GM23338 (cell line): ENCODE results near the gene TEX14. TPM values are rescaled to one million over a fixed set of nuclear protein-coding genes. Genes with fewer than 3 reads are reported as not detected.

Experiments
- ATAC-seq: fragments of 200-7000 bp; cut with Tn5 transposase; 3 replicates; pipeline ENCODE4 v1.9.1; 2020
- DNase-seq: peaks from one replicate; pipeline ENCODE4 v3.0.0-alpha.2; 2015; ENCODE audit warnings: low spot score
- H2AFZ ChIP-seq: fragments of 200-600 bp; sonication (generic); 2 replicates; pipeline ENCODE4 v1.8.0; 2016; ENCODE audit warnings: antibody characterized with exemption, mild to moderate bottlenecking, moderate library complexity
- H3F3A ChIP-seq: fragments of 200-600 bp; sonication (generic); replicated peaks from 2 replicates; pipeline ENCODE4 v1.8.0; 2017; ENCODE audit warnings: antibody characterized with exemption, mixed run types, low read depth
- H3K27ac ChIP-seq: fragments of 200-600 bp; sonication (generic); 2 replicates; pipeline ENCODE4 v1.6.1; 2016; ENCODE audit warnings: low read depth
- H3K27me3 ChIP-seq: fragments of 200-600 bp; sonication (generic); 2 replicates; pipeline ENCODE4 v1.8.0; 2016; ENCODE audit warnings: mild to moderate bottlenecking, mixed run types, moderate library complexity; ENCODE audit not compliant: insufficient read depth
- H3K36me3 ChIP-seq: fragments of 200-600 bp; sonication (generic); 2 replicates; pipeline ENCODE4 v1.8.0; 2016; ENCODE audit warnings: mild to moderate bottlenecking; ENCODE audit not compliant: insufficient read depth
- H3K4me1 ChIP-seq: fragments of 200-600 bp; sonication (generic); 2 replicates; pipeline ENCODE4 v1.8.0; 2016; ENCODE audit warnings: mild to moderate bottlenecking, moderate library complexity; ENCODE audit not compliant: insufficient read depth
- H3K4me2 ChIP-seq: fragments of 200-600 bp; sonication (generic); 2 replicates; pipeline ENCODE4 v1.7.1; 2017; ENCODE audit warnings: mixed run types
- H3K4me3 ChIP-seq: fragments of 200-600 bp; sonication (generic); 2 replicates; pipeline ENCODE4 v1.6.1; 2016; ENCODE audit warnings: mixed run types
- H3K79me2 ChIP-seq: fragments of 200-600 bp; sonication (generic); replicated peaks from 2 replicates; pipeline ENCODE4 v1.8.0; 2017; ENCODE audit warnings: mild to moderate bottlenecking; ENCODE audit not compliant: insufficient read depth
- H3K9me2 ChIP-seq: fragments of 200-600 bp; sonication (generic); 2 replicates; pipeline ENCODE4 v1.8.0; 2017; ENCODE audit not compliant: insufficient read depth
- H4K20me1 ChIP-seq: fragments of 200-600 bp; sonication (generic); replicated peaks from 2 replicates; pipeline ENCODE4 v1.8.0; 2017; ENCODE audit warnings: mild to moderate bottlenecking; ENCODE audit not compliant: insufficient read depth
- H3K27ac Mint-ChIP-seq: 2 replicates; pipeline ENCODE4 v1.8.0; 2020; ENCODE audit warnings: inconsistent platforms, mild to moderate bottlenecking, moderate library complexity, mixed read lengths
- H3K27me3 Mint-ChIP-seq: 3 replicates; pipeline ENCODE4 v1.8.0; 2022; ENCODE audit warnings: low read depth, mild to moderate bottlenecking, moderate library complexity, mixed read lengths, inconsistent platforms; ENCODE audit not compliant: insufficient read depth, poor library complexity
- H3K36me3 Mint-ChIP-seq: 3 replicates; pipeline ENCODE4 v1.8.0; 2021; ENCODE audit warnings: low read depth, mild to moderate bottlenecking, inconsistent platforms, moderate library complexity, mixed read lengths
- H3K4me1 Mint-ChIP-seq: 3 replicates; pipeline ENCODE4 v1.8.0; 2020; ENCODE audit warnings: mild to moderate bottlenecking, inconsistent platforms, mixed read lengths
- H3K4me3 Mint-ChIP-seq: 3 replicates; pipeline ENCODE4 v1.8.0; 2021; ENCODE audit warnings: moderate library complexity, mild to moderate bottlenecking, inconsistent platforms, mixed read lengths
- H3K9me3 Mint-ChIP-seq: 3 replicates; pipeline ENCODE4 v1.8.0; 2020; ENCODE audit warnings: moderate library complexity, mild to moderate bottlenecking, inconsistent platforms, mixed read lengths
- CREB1 ChIP-seq: fragments of 250-450 bp; sonication (Bioruptor Pico); IDR thresholded peaks from 2 replicates; pipeline ENCODE4 v1.5.0; 2020; ENCODE audit warnings: low read depth, mild to moderate bottlenecking, moderate library complexity
- CTCF ChIP-seq, 2 experiments: fragments of 200-600 bp in 1 of 2; sonication (generic) in 1 of 2; conservative IDR thresholded peaks; 2 replicates each; pipeline versions ENCODE4 v1.5.1 to v1.6.1; 2016 to 2017; ENCODE audit warnings: antibody characterized with exemption in 2 of 2, low read depth in 2 of 2, mild to moderate bottlenecking in 2 of 2, moderate library complexity in 1 of 2
- EZH2 ChIP-seq: fragments of 200-600 bp; sonication (generic); IDR thresholded peaks from one replicate; pipeline ENCODE4 v1.8.0; 2017; ENCODE audit warnings: antibody characterized with exemption, mild to moderate bottlenecking, low read depth; ENCODE audit not compliant: unreplicated experiment
- EZH2phosphoT487 ChIP-seq: fragments of 200-600 bp; sonication (generic); IDR thresholded peaks from one replicate; pipeline ENCODE4 v1.8.1; 2018; ENCODE audit warnings: antibody characterized with exemption; ENCODE audit not compliant: unreplicated experiment
- JUNB ChIP-seq: IDR thresholded peaks from one replicate; pipeline ENCODE4 v1.6.1; 2016; ENCODE audit warnings: antibody characterized with exemption; ENCODE audit not compliant: unreplicated experiment
- NANOG ChIP-seq: IDR thresholded peaks from 2 replicates; pipeline ENCODE4 v1.6.1; 2016; ENCODE audit warnings: antibody characterized with exemption, borderline replicate concordance
- POLR2AphosphoS5 ChIP-seq: IDR thresholded peaks from 2 replicates; pipeline ENCODE4 v1.6.1; 2016; ENCODE audit warnings: antibody characterized with exemption, low read depth
- REST ChIP-seq: IDR thresholded peaks from one replicate; pipeline ENCODE4 v1.6.1; 2018; ENCODE audit warnings: antibody characterized with exemption; ENCODE audit not compliant: unreplicated experiment
- STAT1 ChIP-seq: IDR thresholded peaks from one replicate; pipeline ENCODE4 v1.6.1; 2016; ENCODE audit warnings: antibody characterized with exemption; ENCODE audit not compliant: unreplicated experiment
- ZNF114 ChIP-seq: fragments of 250-450 bp; sonication (Bioruptor Pico); IDR thresholded peaks from 2 replicates; pipeline ENCODE4 v1.5.0; 2020; ENCODE audit warnings: mild to moderate bottlenecking, moderate library complexity
- ZNF331 ChIP-seq: fragments of 250-450 bp; sonication (Bioruptor Pico); IDR thresholded peaks from 2 replicates; pipeline ENCODE4 v1.5.0; 2020; ENCODE audit warnings: low read depth, mild to moderate bottlenecking, moderate library complexity
- ZNF462 ChIP-seq: fragments of 250-450 bp; sonication (Bioruptor Pico); IDR thresholded peaks from 2 replicates; pipeline ENCODE4 v1.5.0; 2020; ENCODE audit warnings: mild to moderate bottlenecking, moderate library complexity
- polyA plus RNA-seq: library from polyadenylated mRNA; unstranded; fragments of >200 nt; fragmentation: Nextera tagmentation; extraction: Ambion mirVana; gene quantifications from 2 replicates; pipeline ENCODE4 v1.2.1, GENCODE V29; 2016
- total RNA-seq: library from RNA; depleted of rRNA; stranded (reverse); fragments of >200 nt; shearing (Covaris generic); gene quantifications from 2 replicates; pipeline ENCODE4 v1.2.3, GENCODE V29; 2014
- TF ChIP-seq, protein P1 (sequence below): IDR thresholded peaks from 2 replicates; pipeline ENCODE4 v1.6.1; 2016; ENCODE audit warnings: antibody characterized with exemption

TEX14 gene
- total and polyA plus RNA-seq, 2 experiments from 2014 or later: 0.80 to 2.6 TPM

- no peaks in the 10 kb centered on the region; the same call in 1 of the 2 replicates for H3F3A ChIP-seq
- H4K20me1 ChIP-seq: no peaks in the 10 kb centered on the region
- Mint-ChIP-seq H3K36me3 (no peaks in the 10 kb centered on the region), H3K4me3 (no peak overlapping the region), H3K4me1 (no peaks in the 10 kb centered on the region), H3K9me3 (no peaks in the 10 kb centered on the region), H3K27me3 (peaks cover 1% of the 10 kb centered on the region), H3K27ac (no peak overlapping the region)
- no peak overlapping the region for H3K4me3 ChIP-seq
- no peak overlapping the region for H3K27ac ChIP-seq
- no peaks in the 10 kb centered on the region; the same call in 1 of the 2 replicates for H3K4me1 ChIP-seq
- no peaks in the 10 kb centered on the region for H3K9me2 ChIP-seq
- no peak for DNase-seq
- H3K36me3 ChIP-seq: no peaks in the 10 kb centered on the region
- H3K27me3 ChIP-seq: no peaks in the 10 kb centered on the region
- no peaks in the 10 kb centered on the region for H3K79me2 ChIP-seq
- H3K4me2 ChIP-seq: no peak overlapping the region
- TF ChIP-seq CREB1 (CRISPR knock-in tag): no peak
- TF ChIP-seq POLR2AphosphoS5: no peak
- TF ChIP-seq, protein P1, sequence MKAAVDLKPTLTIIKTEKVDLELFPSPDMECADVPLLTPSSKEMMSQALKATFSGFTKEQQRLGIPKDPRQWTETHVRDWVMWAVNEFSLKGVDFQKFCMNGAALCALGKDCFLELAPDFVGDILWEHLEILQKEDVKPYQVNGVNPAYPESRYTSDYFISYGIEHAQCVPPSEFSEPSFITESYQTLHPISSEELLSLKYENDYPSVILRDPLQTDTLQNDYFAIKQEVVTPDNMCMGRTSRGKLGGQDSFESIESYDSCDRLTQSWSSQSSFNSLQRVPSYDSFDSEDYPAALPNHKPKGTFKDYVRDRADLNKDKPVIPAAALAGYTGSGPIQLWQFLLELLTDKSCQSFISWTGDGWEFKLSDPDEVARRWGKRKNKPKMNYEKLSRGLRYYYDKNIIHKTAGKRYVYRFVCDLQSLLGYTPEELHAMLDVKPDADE: no peak
- no peak for TF ChIP-seq EZH2phosphoT487
- TF ChIP-seq ZNF331: no peak
- no peak for TF ChIP-seq ZNF462 (CRISPR knock-in tag)
- TF ChIP-seq CTCF (conservative IDR thresholded peaks at IDR 0.05; ENCODE audit: low read depth in 2 of 2): no peak
- TF ChIP-seq ZNF114 (CRISPR knock-in tag): no peak
- TF ChIP-seq STAT1: no peak
- no peak for TF ChIP-seq REST
- no peak for TF ChIP-seq JUNB
- TF ChIP-seq EZH2: no peak
- TF ChIP-seq NANOG: no peak
- H2AFZ ChIP-seq: no peak overlapping the region
- no peak for ATAC-seq
These were observed 54.8 kb downstream of the TEX14 start for GRCh38 chr17:58637011-58637570.
